SKM-1 treated with dmso at 0.1 percent for 144 hours (cell line): ENCODE results near the gene GRIK2.
"Not testable (repeated sequence)": the region's sequence is repeated elsewhere in the genome, so short reads cannot be mapped to it uniquely, and the experiment has no call there.

Experiments used
- DNase-seq: peaks from one replicate; lab custom pipeline; 2025; ENCODE audit not compliant: unreplicated experiment; lab: John Stamatoyannopoulos, UW

Gene GRIK2

GRCh38 chr6:101626269-101626668, 232.8 kb downstream of the GRIK2 start:
- no peak for DNase-seq

- DNase-seq, result no peak
Observed at GRCh38 chr6:101630941-101631340, 237.4 kb downstream of the GRIK2 start.

GRCh38 chr6:101633081-101633480, 239.6 kb downstream of the GRIK2 start:
- DNase-seq, result no peak

GRCh38 chr6:101638865-101639264, 245.4 kb downstream of the GRIK2 start:
- not testable (repeated sequence) for DNase-seq

GRCh38 chr6:101640131-101640530, 246.6 kb downstream of the GRIK2 start:
- DNase-seq, result no peak

GRCh38 chr6:101645770-101646169, 252.3 kb downstream of the GRIK2 start:
- no peak for DNase-seq

GRCh38 chr6:101650402-101651100, 257.0 kb downstream of the GRIK2 start:
- DNase-seq, result no peak

GRCh38 chr6:101652079-101652478, 258.6 kb downstream of the GRIK2 start:
- no peak for DNase-seq

GRCh38 chr6:101655109-101655508, 261.6 kb downstream of the GRIK2 start:
- no peak for DNase-seq

GRCh38 chr6:101662111-101662897, 268.8 kb downstream of the GRIK2 start:
- DNase-seq, result no peak

- DNase-seq, result no peak
Observed at GRCh38 chr6:101663100-101663499, 269.6 kb downstream of the GRIK2 start.

GRCh38 chr6:101666256-101666655, 272.7 kb downstream of the GRIK2 start:
- no peak for DNase-seq

GRCh38 chr6:101668496-101669030, 275.1 kb downstream of the GRIK2 start:
- no peak for DNase-seq

- no peak for DNase-seq
Observed at GRCh38 chr6:101676187-101676586, 282.7 kb downstream of the GRIK2 start.

GRCh38 chr6:101682937-101683336, 289.4 kb downstream of the GRIK2 start:
- DNase-seq, result no peak

GRCh38 chr6:101683884-101684283, 290.4 kb downstream of the GRIK2 start:
- no peak for DNase-seq

- no peak for DNase-seq
Observed at GRCh38 chr6:101686653-101687052, 293.1 kb downstream of the GRIK2 start.

- no peak for DNase-seq
Observed at GRCh38 chr6:101689156-101689555, 295.6 kb downstream of the GRIK2 start.

- no peak for DNase-seq
Observed at GRCh38 chr6:101689695-101690094, 296.2 kb downstream of the GRIK2 start.

GRCh38 chr6:101700655-101701054, 307.1 kb downstream of the GRIK2 start:
- DNase-seq, result no peak

GRCh38 chr6:101703311-101703710, 309.8 kb downstream of the GRIK2 start:
- DNase-seq, result no peak

- DNase-seq, result no peak
Observed at GRCh38 chr6:101705866-101706265, 312.4 kb downstream of the GRIK2 start.
